ENCODE data around the gene BIRC7.

The BIRC7 gene

GRCh38 chr20:63226042-63226943, 9.4 kb upstream of the BIRC7 start:
- DNase-seq: no peak

GRCh38 chr20:63227260-63227659, 8.4 kb upstream of the BIRC7 start:
- no peak for DNase-seq

GRCh38 chr20:63228806-63229205, 6.9 kb upstream of the BIRC7 start:
- DNase-seq: no peak

- DNase-seq: no peak
These were observed 4.9 kb upstream of the BIRC7 start for GRCh38 chr20:63230800-63231268.

- DNase-seq: no peak
These were observed 3.3 kb upstream of the BIRC7 start for GRCh38 chr20:63232235-63233060.

GRCh38 chr20:63233061-63233344, 2.7 kb upstream of the BIRC7 start:
- no peak for DNase-seq

- DNase-seq: no peak
These were observed 1.8 kb upstream of the BIRC7 start for GRCh38 chr20:63233924-63234323.

GRCh38 chr20:63234693-63235398, 859 bp upstream of the BIRC7 start:
- peak; percentile 25 for DNase-seq

- no peak for DNase-seq
These were observed 572 bp downstream of the BIRC7 start for GRCh38 chr20:63236116-63236837.

GRCh38 chr20:63238031-63238430, 2.3 kb downstream of the BIRC7 start:
- DNase-seq: no peak

GRCh38 chr20:63238514-63239125, 2.9 kb downstream of the BIRC7 start:
- DNase-seq: no peak

GRCh38 chr20:63239431-63239830, 3.7 kb downstream of the BIRC7 start:
- DNase-seq: no peak

GRCh38 chr20:63240004-63240403, 4.3 kb downstream of the BIRC7 start:
- no peak for DNase-seq

- no peak for DNase-seq
These were observed 5.6 kb downstream of the BIRC7 start for GRCh38 chr20:63241272-63241671.

- no peak for DNase-seq
These were observed 7.0 kb downstream of the BIRC7 start for GRCh38 chr20:63242736-63243135.

- DNase-seq: no peak
These were observed 8.0 kb downstream of the BIRC7 start for GRCh38 chr20:63243604-63244247.

GRCh38 chr20:63244468-63244867, 8.8 kb downstream of the BIRC7 start:
- no peak for DNase-seq

- no peak for DNase-seq
These were observed 11.0 kb downstream of the BIRC7 start for GRCh38 chr20:63246490-63247288.

- no peak for DNase-seq
These were observed 12.0 kb downstream of the BIRC7 start for GRCh38 chr20:63247671-63248228.

GRCh38 chr20:63248835-63249591, 13.3 kb downstream of the BIRC7 start:
- no peak for DNase-seq
